Testis (tissue), 3 donors: ENCODE data around the gene RNF213. TPM values are rescaled to one million over a fixed set of nuclear protein-coding genes. Genes with fewer than 3 reads are reported as not detected.

Experiments used
- DNase-seq: peaks from one replicate; pipeline ENCODE4 v3.0.0-alpha.2; 2019
- H3K27ac ChIP-seq, 2 donors: fragments of 200-600 bp; sonication (generic); one replicate each; pipeline ENCODE4 v1.5.1; 2019
- H3K27me3 ChIP-seq: fragments of 200-600 bp; sonication (generic); one replicate; pipeline ENCODE4 v1.5.1; 2019
- H3K36me3 ChIP-seq: fragments of 200-600 bp; sonication (generic); one replicate; pipeline ENCODE4 v1.5.1; 2017; ENCODE audit warnings: low read depth; ENCODE audit errors: missing control alignments
- H3K4me1 ChIP-seq: fragments of 200-600 bp; sonication (generic); one replicate; pipeline ENCODE4 v1.5.1; 2019
- H3K4me3 ChIP-seq, 2 donors: fragments of 200-600 bp; sonication (generic); one replicate each; pipeline ENCODE4 v1.5.1; 2017 to 2019
- H3K9me3 ChIP-seq: fragments of 200-600 bp; sonication (generic); one replicate; pipeline ENCODE4 v1.5.1; 2017
- CTCF ChIP-seq, 3 experiments: fragments of 450-650 bp in 2 of 3; fragments of 200-600 bp in 1 of 3; sonication (generic) in 1 of 3; IDR thresholded peaks; one replicate each; pipeline ENCODE4 v1.5.1; 2016 to 2019; ENCODE audit warnings: antibody characterized with exemption in 3 of 3, mild to moderate bottlenecking in 2 of 3, moderate library complexity in 1 of 3
- POLR2A ChIP-seq: fragments of 450-650 bp; IDR thresholded peaks from one replicate; pipeline ENCODE4 v1.6.1; 2017; ENCODE audit warnings: antibody characterized with exemption, mild to moderate bottlenecking, moderate library complexity
- WGBS, 2 donors: methylation state at CpG; one replicate each; pipeline ENCODE4 v1.1.5; 2018; 5-methylcytosine and 5-hydroxymethylcytosine counted together
- intact Hi-C: fragments of 100-400 bp; cut with DNase I; formaldehyde crosslinking; loops from one replicate; pipeline ENCODE4 v1.15.1; 2023; ENCODE audit warnings: low total_unique reads
- polyA plus RNA-seq: library from polyadenylated mRNA; stranded (reverse); fragments of 350-450 nt; fragmentation: Illumina TruSeq; extraction: RNeasy Lipid Tissue Mini Kit (QIAGEN cat#74804); gene quantifications from one replicate; pipeline ENCODE4 v1.2.3, GENCODE V29; 2014; ENCODE audit warnings: low read depth, low replicate concordance; ENCODE audit not compliant: insufficient read depth
- total RNA-seq, 2 donors: library from RNA; depleted of rRNA; stranded (reverse); fragments of >200 nt; gene quantifications; one replicate each; pipeline ENCODE4 v1.2.3, GENCODE V29; 2016

Gene RNF213
- total and polyA plus RNA-seq, 3 donors from 2014 or later: 25.3 to 68.9 (median 66.9) TPM

GRCh38 chr17:80374039-80374731, 113.5 kb downstream of the RNF213 start:
- WGBS, 2 donors: 93 to 94% methylated on average over 19 to 22 of the region's 22 CpGs
- TF ChIP-seq CTCF (IDR thresholded peaks at IDR 0.05) (no peak), POLR2A (no peak)
- Histone ChIP-seq H3K27ac (no peak overlapping the region), H3K36me3 (no peaks in the 10 kb centered on the region), H3K27me3 (no peaks in the 10 kb centered on the region), H3K4me1 (no peaks in the 10 kb centered on the region), H3K9me3 (no peaks in the 10 kb centered on the region), H3K4me3 (no peak overlapping the region)
- intact Hi-C loops: no loop called here
- DNase-seq: no peak

- no peaks in the 10 kb centered on the region for H3K36me3 ChIP-seq
Measured at GRCh38 chr17:80374732-80375585, 114.3 kb downstream of the RNF213 start.

GRCh38 chr17:80376531-80376930, 115.9 kb downstream of the RNF213 start:
- intact Hi-C loops: no loop called here

More at GRCh38 chr17:80374732-80375585, 114.3 kb downstream of the RNF213 start:
- no peaks in the 10 kb centered on the region for H3K4me1 ChIP-seq
- no peak for DNase-seq
- intact Hi-C loops: no loop called here
- TF ChIP-seq POLR2A (no peak), CTCF (IDR thresholded peaks at IDR 0.05) (no peak)
- H3K9me3 ChIP-seq: no peaks in the 10 kb centered on the region
- no peak overlapping the region for H3K4me3 ChIP-seq
- 76% methylated on average over 14 of the region's 14 CpGs for WGBS, 2 donors
- H3K27me3 ChIP-seq: no peaks in the 10 kb centered on the region
- no peak overlapping the region for H3K27ac ChIP-seq

GRCh38 chr17:80377798-80378197, 117.1 kb downstream of the RNF213 start:
- Histone ChIP-seq H3K4me1 (no peaks in the 10 kb centered on the region), H3K9me3 (no peaks in the 10 kb centered on the region), H3K36me3 (no peaks in the 10 kb centered on the region), H3K27ac (no peak overlapping the region), H3K27me3 (no peaks in the 10 kb centered on the region), H3K4me3 (no peak overlapping the region)
- TF ChIP-seq CTCF (IDR thresholded peaks at IDR 0.05): no peak
- TF ChIP-seq POLR2A: no peak
- no peak for DNase-seq
- intact Hi-C loops: no loop called here
- 87 to 89% methylated on average over 3 to 9 of the region's 9 CpGs for WGBS, 2 donors

More at GRCh38 chr17:80376531-80376930, 115.9 kb downstream of the RNF213 start:
- Histone ChIP-seq H3K4me3 (no peak overlapping the region), H3K27ac (no peak overlapping the region), H3K27me3 (no peaks in the 10 kb centered on the region), H3K4me1 (no peaks in the 10 kb centered on the region), H3K9me3 (no peaks in the 10 kb centered on the region), H3K36me3 (no peaks in the 10 kb centered on the region)
- DNase-seq: no peak
- WGBS, 2 donors: 89 to 91% methylated on average over 4 of the region's 4 CpGs
- no peak for TF ChIP-seq POLR2A
- TF ChIP-seq CTCF (IDR thresholded peaks at IDR 0.05): no peak
